ENCODE data around the gene FKBP1B.
"Not testable (repeated sequence)": the region's sequence is repeated elsewhere in the genome, so short reads cannot be mapped to it uniquely, and the experiment has no call there.

The FKBP1B gene

GRCh38 chr2:24022324-24022974 is 27.1 kb upstream of the FKBP1B start:
- no peak for DNase-seq

- no peak for DNase-seq
These were observed 26.5 kb upstream of the FKBP1B start for GRCh38 chr2:24022975-24023575.

- no peak for DNase-seq
These were observed 25.5 kb upstream of the FKBP1B start for GRCh38 chr2:24024018-24024417.

GRCh38 chr2:24024996-24025663 is 24.4 kb upstream of the FKBP1B start:
- DNase-seq = no peak

- DNase-seq = no peak
These were observed 23.3 kb upstream of the FKBP1B start for GRCh38 chr2:24026233-24026632.

- no peak for DNase-seq
These were observed 10.6 kb upstream of the FKBP1B start for GRCh38 chr2:24038786-24039499.

- DNase-seq = no peak
These were observed 9.0 kb upstream of the FKBP1B start for GRCh38 chr2:24040511-24040910.

- DNase-seq = not testable (repeated sequence)
These were observed 6.4 kb upstream of the FKBP1B start for GRCh38 chr2:24043133-24043532.

GRCh38 chr2:24045511-24046508 is 3.7 kb upstream of the FKBP1B start:
- DNase-seq = no peak

GRCh38 chr2:24046599-24046929 is 3.0 kb upstream of the FKBP1B start:
- DNase-seq = no peak

GRCh38 chr2:24046930-24047702 is 2.4 kb upstream of the FKBP1B start, which contains the start of gene WDCP:
Gene WDCP, minus strand, starts transcription at chr2:24047391. Its CDS starts 7,897 bp downstream, at chr2:24039494.
- peak; percentile 56 to 100 (median 95) for DNase-seq

GRCh38 chr2:24047703-24048033 is 1.9 kb upstream of the FKBP1B start:
- DNase-seq = no peak

GRCh38 chr2:24048769-24049484 is 614 bp upstream of the FKBP1B start:
- DNase-seq = no peak

- peak in 20 of 56 donors; percentile 8 to 44 (median 18) for DNase-seq
These were observed 769 bp downstream of the FKBP1B start for GRCh38 chr2:24050041-24050979.

- peak in 2 of 56 donors; percentile 14 to 31 for DNase-seq
These were observed 2.3 kb downstream of the FKBP1B start for GRCh38 chr2:24051833-24052232.

GRCh38 chr2:24052951-24053350 is 3.4 kb downstream of the FKBP1B start:
- no peak for DNase-seq

GRCh38 chr2:24054366-24055010 is 4.9 kb downstream of the FKBP1B start:
- no peak for DNase-seq

GRCh38 chr2:24055750-24056149 is 6.2 kb downstream of the FKBP1B start:
- DNase-seq = no peak

All from amygdala (tissue), 56 donors.